ENCODE data around the gene CPSF4L.

DNA sequence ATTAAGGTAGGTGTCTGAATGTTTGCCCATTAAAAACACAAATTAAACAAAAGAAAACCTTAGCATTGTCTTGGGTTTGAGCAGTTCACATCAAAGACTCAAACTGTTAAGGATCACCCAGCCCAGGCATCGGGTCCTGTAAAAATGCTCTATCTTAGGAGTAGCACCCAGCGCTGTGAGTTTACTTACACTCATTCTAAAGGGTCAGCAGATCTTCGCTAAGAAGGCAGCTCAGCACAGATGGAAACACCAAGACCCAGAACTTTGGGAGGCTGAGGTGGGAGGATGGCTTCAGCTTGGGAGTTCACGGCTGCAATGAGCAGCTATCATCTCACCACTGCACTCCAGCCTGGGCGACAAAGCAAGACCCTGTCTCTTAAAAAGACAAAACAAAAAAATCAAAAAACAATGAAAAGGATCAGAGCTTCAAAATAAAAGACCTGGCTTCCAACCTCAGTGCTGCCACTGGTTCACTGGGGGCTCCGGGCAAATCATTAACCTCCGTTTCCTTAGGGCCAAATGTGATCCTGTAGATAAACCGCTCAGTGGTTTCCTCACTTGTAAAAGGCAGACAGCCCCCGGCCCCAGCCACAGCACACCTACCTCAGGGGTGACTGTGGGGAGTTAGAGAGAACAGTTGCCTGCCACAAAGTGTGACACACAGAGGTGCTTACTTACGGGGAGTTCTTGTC, 57.7 kb downstream of the CPSF4L start:
- TF ChIP-seq, protein P1, sequence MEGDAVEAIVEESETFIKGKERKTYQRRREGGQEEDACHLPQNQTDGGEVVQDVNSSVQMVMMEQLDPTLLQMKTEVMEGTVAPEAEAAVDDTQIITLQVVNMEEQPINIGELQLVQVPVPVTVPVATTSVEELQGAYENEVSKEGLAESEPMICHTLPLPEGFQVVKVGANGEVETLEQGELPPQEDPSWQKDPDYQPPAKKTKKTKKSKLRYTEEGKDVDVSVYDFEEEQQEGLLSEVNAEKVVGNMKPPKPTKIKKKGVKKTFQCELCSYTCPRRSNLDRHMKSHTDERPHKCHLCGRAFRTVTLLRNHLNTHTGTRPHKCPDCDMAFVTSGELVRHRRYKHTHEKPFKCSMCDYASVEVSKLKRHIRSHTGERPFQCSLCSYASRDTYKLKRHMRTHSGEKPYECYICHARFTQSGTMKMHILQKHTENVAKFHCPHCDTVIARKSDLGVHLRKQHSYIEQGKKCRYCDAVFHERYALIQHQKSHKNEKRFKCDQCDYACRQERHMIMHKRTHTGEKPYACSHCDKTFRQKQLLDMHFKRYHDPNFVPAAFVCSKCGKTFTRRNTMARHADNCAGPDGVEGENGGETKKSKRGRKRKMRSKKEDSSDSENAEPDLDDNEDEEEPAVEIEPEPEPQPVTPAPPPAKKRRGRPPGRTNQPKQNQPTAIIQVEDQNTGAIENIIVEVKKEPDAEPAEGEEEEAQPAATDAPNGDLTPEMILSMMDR (IDR thresholded peaks at IDR 0.05): no peak
- TF ChIP-seq EP300 (IDR thresholded peaks at IDR 0.05) (no peak), POLR2A (IDR thresholded peaks at IDR 0.05) (no peak)
